K562 (cell line): ENCODE results near the gene CAPN5. TPM values are rescaled to one million over a fixed set of nuclear protein-coding genes. Genes with fewer than 3 reads are reported as not detected.

ENCODE experiments used
- ATF7 ChIP-seq: fragments of 450-650 bp; IDR thresholded peaks from 2 replicates; pipeline ENCODE4 v1.7.1; 2014; ENCODE audit warnings: mild to moderate bottlenecking, moderate library complexity
- CC2D1A ChIP-seq: fragments of 450-650 bp; IDR thresholded peaks from 2 replicates; pipeline ENCODE4 v1.6.1; 2017; ENCODE audit warnings: mild to moderate bottlenecking
- CREBBP ChIP-seq: IDR thresholded peaks from one replicate; pipeline ENCODE4 v1.6.1; 2012; ENCODE audit warnings: low read depth, mild to moderate bottlenecking, control low read depth, inconsistent platforms, low read length
- DEAF1 ChIP-seq: fragments of 450-650 bp; formaldehyde crosslinking; IDR thresholded peaks from 2 replicates; pipeline ENCODE4 v1.4.0; 2020; ENCODE audit warnings: mild to moderate bottlenecking, moderate library complexity
- EWSR1 ChIP-seq: fragments of 450-650 bp; IDR thresholded peaks from 2 replicates; pipeline ENCODE4 v1.6.1; 2018; ENCODE audit warnings: borderline replicate concordance, mild to moderate bottlenecking, low read depth, moderate library complexity; ENCODE audit not compliant: partially characterized antibody
- FOXA1 ChIP-seq: fragments of 450-650 bp; IDR thresholded peaks from 2 replicates; pipeline ENCODE4 v1.6.1; 2016; ENCODE audit warnings: mild to moderate bottlenecking, borderline replicate concordance
- GATAD2A ChIP-seq: fragments of 450-650 bp; IDR thresholded peaks from 2 replicates; pipeline ENCODE4 v1.6.1; 2017
- HDAC8 ChIP-seq: fragments of 450-650 bp; IDR thresholded peaks from 2 replicates; pipeline ENCODE4 v1.6.1; 2016; ENCODE audit warnings: mild to moderate bottlenecking, missing genetic modification characterization, moderate library complexity, missing compliant biosample characterization
- HLTF ChIP-seq: fragments of 450-650 bp; IDR thresholded peaks from 2 replicates; pipeline ENCODE4 v1.6.1; 2016
- KLF16 ChIP-seq: IDR thresholded peaks from 2 replicates; pipeline ENCODE4 v1.6.1; 2016; ENCODE audit warnings: antibody characterized with exemption
- LCOR ChIP-seq: sonication (generic); formaldehyde crosslinking; IDR thresholded peaks from 2 replicates; pipeline ENCODE4 v1.8.0; 2022; ENCODE audit warnings: mild to moderate bottlenecking, missing genetic modification reagents
- PURB ChIP-seq: sonication (generic); formaldehyde crosslinking; IDR thresholded peaks from 2 replicates; pipeline ENCODE4 v1.9.0; 2021; ENCODE audit warnings: low read depth, mild to moderate bottlenecking, missing genetic modification reagents
- SUPT5H ChIP-seq: fragments of 450-650 bp; IDR thresholded peaks from 2 replicates; pipeline ENCODE4 v1.6.1; 2016
- U2AF2 ChIP-seq: fragments of 200-400 bp; formaldehyde crosslinking; optimal IDR thresholded peaks from 2 replicates; pipeline ENCODE3; 2017; ENCODE audit warnings: low read depth, mild to moderate bottlenecking, low read length
- ZC3H4 ChIP-seq: sonication (generic); formaldehyde crosslinking; IDR thresholded peaks from 2 replicates; pipeline ENCODE4 v1.9.0; 2021; ENCODE audit warnings: missing genetic modification reagents, borderline replicate concordance
- ZNF324 ChIP-seq: fragments of 250-450 bp; sonication (Bioruptor Pico); IDR thresholded peaks from 2 replicates; pipeline ENCODE4 v1.4.0; 2020; ENCODE audit warnings: mild to moderate bottlenecking
- polyA plus RNA-seq, 8 experiments: library from polyadenylated mRNA; depleted of rRNA in 4 of 8; stranded (reverse) in 5 of 8; unstranded in 3 of 8; fragments of >200 nt; fragmentation: Nextera tagmentation in 2 of 8; fragmentation: Illumina TruSeq in 1 of 8; extraction: Ambion mirVana in 2 of 8; extraction: Trizol in 1 of 8; gene quantifications; 2 replicates each; pipeline versions ENCODE4 v1.2.1 to v1.2.3, GENCODE V29; 2011 to 2014; ENCODE audit warnings: inconsistent platforms in 1 of 8, missing spikeins in 1 of 8
- total RNA-seq, 7 experiments: library from RNA; depleted of rRNA in 6 of 7; stranded (reverse); fragments of >200 nt in 6 of 7; fragmentation: Illumina TruSeq in 2 of 7; extraction: Trizol in 2 of 7; gene quantifications; 2 replicates each; pipeline versions ENCODE4 v1.2.1 to v1.2.3, GENCODE V29; 2011 to 2021; ENCODE audit warnings: low replicate concordance in 1 of 7
- TF ChIP-seq, protein P1 (sequence below): fragments of 450-650 bp; IDR thresholded peaks from 2 replicates; pipeline ENCODE4 v1.6.1; 2016; ENCODE audit warnings: mild to moderate bottlenecking, moderate library complexity

The CAPN5 gene
- total and polyA plus RNA-seq, 9 of the 15 experiments (the other 6 are each of a cell fraction or from before 2014, with no cell fraction given) = 0.04 to 0.44 (median 0.14) TPM; not detected in 2

DNA sequence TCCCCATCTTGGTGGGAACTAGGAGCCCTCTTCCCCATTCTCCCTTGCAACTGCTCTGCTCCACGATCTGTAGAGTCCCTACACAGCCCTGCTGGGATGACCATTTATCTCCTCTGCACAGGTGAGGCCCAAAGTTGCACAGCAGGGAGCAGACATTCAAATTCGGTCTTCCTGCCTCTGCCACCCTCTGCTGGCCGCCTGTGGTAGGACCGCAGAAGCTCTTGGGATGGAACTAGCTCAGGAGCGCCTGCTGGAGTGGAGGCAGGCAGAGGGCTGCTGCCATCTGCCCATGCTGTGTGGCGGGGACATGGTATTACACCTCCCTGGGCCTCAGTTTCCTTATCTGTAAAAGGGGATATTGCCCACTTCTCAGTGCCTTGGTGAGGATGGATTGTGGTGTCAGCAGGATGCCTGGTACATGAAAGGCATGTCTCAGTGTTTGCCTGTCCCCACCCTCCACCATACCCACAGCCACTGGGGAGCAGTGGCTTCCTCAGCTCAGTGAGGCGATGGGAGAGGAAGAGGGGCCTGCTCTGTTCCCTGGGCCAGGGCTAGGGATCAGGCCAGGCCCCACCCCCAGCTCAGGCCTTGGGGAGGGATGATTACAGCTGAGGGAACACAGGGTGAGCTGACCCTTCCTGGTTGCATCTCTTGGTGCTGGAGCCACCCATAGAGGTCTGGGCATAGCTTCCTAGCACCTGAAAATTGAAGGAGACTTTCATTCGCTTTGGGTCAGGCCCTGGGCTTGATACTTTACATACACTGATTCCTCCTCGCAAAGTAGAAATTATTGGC, 24.6 kb downstream of the CAPN5 start (continued):
- TF ChIP-seq LCOR (CRISPR knock-in tag) (peak; percentile 55), FOXA1 (no peak), DEAF1 (CRISPR knock-in tag) (peak; percentile 83), SUPT5H (no peak), GATAD2A (no peak), CC2D1A (peak; percentile 55; the same call in 1 of the 2 replicates), ZNF324 (CRISPR knock-in tag) (no peak), ZC3H4 (CRISPR knock-in tag) (no peak), CREBBP (no peak), HDAC8 (tag) (no peak), EWSR1 (no peak), HLTF (no peak), U2AF2 (no peak), KLF16 (peak; percentile 28; the same call in 1 of the 2 replicates), PURB (CRISPR knock-in tag) (no peak), ATF7 (no peak)
- TF ChIP-seq, protein P1, sequence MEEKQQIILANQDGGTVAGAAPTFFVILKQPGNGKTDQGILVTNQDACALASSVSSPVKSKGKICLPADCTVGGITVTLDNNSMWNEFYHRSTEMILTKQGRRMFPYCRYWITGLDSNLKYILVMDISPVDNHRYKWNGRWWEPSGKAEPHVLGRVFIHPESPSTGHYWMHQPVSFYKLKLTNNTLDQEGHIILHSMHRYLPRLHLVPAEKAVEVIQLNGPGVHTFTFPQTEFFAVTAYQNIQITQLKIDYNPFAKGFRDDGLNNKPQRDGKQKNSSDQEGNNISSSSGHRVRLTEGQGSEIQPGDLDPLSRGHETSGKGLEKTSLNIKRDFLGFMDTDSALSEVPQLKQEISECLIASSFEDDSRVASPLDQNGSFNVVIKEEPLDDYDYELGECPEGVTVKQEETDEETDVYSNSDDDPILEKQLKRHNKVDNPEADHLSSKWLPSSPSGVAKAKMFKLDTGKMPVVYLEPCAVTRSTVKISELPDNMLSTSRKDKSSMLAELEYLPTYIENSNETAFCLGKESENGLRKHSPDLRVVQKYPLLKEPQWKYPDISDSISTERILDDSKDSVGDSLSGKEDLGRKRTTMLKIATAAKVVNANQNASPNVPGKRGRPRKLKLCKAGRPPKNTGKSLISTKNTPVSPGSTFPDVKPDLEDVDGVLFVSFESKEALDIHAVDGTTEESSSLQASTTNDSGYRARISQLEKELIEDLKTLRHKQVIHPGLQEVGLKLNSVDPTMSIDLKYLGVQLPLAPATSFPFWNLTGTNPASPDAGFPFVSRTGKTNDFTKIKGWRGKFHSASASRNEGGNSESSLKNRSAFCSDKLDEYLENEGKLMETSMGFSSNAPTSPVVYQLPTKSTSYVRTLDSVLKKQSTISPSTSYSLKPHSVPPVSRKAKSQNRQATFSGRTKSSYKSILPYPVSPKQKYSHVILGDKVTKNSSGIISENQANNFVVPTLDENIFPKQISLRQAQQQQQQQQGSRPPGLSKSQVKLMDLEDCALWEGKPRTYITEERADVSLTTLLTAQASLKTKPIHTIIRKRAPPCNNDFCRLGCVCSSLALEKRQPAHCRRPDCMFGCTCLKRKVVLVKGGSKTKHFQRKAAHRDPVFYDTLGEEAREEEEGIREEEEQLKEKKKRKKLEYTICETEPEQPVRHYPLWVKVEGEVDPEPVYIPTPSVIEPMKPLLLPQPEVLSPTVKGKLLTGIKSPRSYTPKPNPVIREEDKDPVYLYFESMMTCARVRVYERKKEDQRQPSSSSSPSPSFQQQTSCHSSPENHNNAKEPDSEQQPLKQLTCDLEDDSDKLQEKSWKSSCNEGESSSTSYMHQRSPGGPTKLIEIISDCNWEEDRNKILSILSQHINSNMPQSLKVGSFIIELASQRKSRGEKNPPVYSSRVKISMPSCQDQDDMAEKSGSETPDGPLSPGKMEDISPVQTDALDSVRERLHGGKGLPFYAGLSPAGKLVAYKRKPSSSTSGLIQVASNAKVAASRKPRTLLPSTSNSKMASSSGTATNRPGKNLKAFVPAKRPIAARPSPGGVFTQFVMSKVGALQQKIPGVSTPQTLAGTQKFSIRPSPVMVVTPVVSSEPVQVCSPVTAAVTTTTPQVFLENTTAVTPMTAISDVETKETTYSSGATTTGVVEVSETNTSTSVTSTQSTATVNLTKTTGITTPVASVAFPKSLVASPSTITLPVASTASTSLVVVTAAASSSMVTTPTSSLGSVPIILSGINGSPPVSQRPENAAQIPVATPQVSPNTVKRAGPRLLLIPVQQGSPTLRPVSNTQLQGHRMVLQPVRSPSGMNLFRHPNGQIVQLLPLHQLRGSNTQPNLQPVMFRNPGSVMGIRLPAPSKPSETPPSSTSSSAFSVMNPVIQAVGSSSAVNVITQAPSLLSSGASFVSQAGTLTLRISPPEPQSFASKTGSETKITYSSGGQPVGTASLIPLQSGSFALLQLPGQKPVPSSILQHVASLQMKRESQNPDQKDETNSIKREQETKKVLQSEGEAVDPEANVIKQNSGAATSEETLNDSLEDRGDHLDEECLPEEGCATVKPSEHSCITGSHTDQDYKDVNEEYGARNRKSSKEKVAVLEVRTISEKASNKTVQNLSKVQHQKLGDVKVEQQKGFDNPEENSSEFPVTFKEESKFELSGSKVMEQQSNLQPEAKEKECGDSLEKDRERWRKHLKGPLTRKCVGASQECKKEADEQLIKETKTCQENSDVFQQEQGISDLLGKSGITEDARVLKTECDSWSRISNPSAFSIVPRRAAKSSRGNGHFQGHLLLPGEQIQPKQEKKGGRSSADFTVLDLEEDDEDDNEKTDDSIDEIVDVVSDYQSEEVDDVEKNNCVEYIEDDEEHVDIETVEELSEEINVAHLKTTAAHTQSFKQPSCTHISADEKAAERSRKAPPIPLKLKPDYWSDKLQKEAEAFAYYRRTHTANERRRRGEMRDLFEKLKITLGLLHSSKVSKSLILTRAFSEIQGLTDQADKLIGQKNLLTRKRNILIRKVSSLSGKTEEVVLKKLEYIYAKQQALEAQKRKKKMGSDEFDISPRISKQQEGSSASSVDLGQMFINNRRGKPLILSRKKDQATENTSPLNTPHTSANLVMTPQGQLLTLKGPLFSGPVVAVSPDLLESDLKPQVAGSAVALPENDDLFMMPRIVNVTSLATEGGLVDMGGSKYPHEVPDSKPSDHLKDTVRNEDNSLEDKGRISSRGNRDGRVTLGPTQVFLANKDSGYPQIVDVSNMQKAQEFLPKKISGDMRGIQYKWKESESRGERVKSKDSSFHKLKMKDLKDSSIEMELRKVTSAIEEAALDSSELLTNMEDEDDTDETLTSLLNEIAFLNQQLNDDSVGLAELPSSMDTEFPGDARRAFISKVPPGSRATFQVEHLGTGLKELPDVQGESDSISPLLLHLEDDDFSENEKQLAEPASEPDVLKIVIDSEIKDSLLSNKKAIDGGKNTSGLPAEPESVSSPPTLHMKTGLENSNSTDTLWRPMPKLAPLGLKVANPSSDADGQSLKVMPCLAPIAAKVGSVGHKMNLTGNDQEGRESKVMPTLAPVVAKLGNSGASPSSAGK = no peak
